GM12891 (cell line): ENCODE data around the gene NRXN3.

Experiments
- DNase-seq: peaks from one replicate; pipeline ENCODE4 v3.0.0; 2011; ENCODE audit warnings: low spot score; ENCODE audit not compliant: insufficient read length
- FAIRE-seq: peaks from 2 replicates; lab custom pipeline; 2011; peaks lifted over from hg19 to GRCh38; lab: Jason Lieb, UNC
- PAX5 ChIP-seq: IDR thresholded peaks from 2 replicates; pipeline ENCODE4 v1.6.1; 2011; ENCODE audit warnings: low read length, moderate library complexity, mild to moderate bottlenecking; ENCODE audit not compliant: insufficient read depth, severe bottlenecking
- POLR2A ChIP-seq: IDR thresholded peaks from 2 replicates; pipeline ENCODE4 v1.6.1; 2011; ENCODE audit warnings: low read depth, low read length, control low read depth
- POLR2AphosphoS5 ChIP-seq: IDR thresholded peaks from 2 replicates; pipeline ENCODE4 v1.6.1; 2011; ENCODE audit warnings: low read depth, low read length, control low read depth
- POU2F2 ChIP-seq: IDR thresholded peaks from 2 replicates; pipeline ENCODE4 v1.6.1; 2011; ENCODE audit warnings: low read depth, mild to moderate bottlenecking, control low read depth, low read length, moderate library complexity
- SPI1 ChIP-seq: IDR thresholded peaks from 2 replicates; pipeline ENCODE4 v1.6.1; 2011; ENCODE audit warnings: low read depth, low read length, control low read depth
- TAF1 ChIP-seq: IDR thresholded peaks from 2 replicates; pipeline ENCODE4 v1.6.1; 2011; ENCODE audit warnings: low read depth, low read length, control low read depth

Gene NRXN3

GRCh38 chr14:79036441-79036840 is 866.3 kb downstream of the NRXN3 start:
- no peak for DNase-seq
- no peak for TF ChIP-seq SPI1
- TF ChIP-seq POU2F2 = no peak
- TF ChIP-seq TAF1 = no peak
- TF ChIP-seq PAX5 = no peak
- TF ChIP-seq POLR2AphosphoS5 = no peak

GRCh38 chr14:79037106-79037505 is 866.9 kb downstream of the NRXN3 start:
- no peak for TF ChIP-seq POLR2A
- TF ChIP-seq PAX5 = no peak
- no peak for TF ChIP-seq SPI1
- TF ChIP-seq TAF1 = no peak
- no peak for TF ChIP-seq POU2F2
- no peak for TF ChIP-seq POLR2AphosphoS5
- DNase-seq (no peak), FAIRE-seq (no peak)

More at GRCh38 chr14:79036441-79036840, 866.3 kb downstream of the NRXN3 start:
- FAIRE-seq = no peak

- FAIRE-seq (no peak), DNase-seq (no peak)
- no peak for TF ChIP-seq POLR2AphosphoS5
- no peak for TF ChIP-seq POLR2A
- no peak for TF ChIP-seq TAF1
- TF ChIP-seq POU2F2 = no peak
- TF ChIP-seq PAX5 = no peak
- TF ChIP-seq SPI1 = no peak
These were observed 867.4 kb downstream of the NRXN3 start for GRCh38 chr14:79037593-79037992.

GRCh38 chr14:79040790-79041189 is 870.6 kb downstream of the NRXN3 start:
- FAIRE-seq (no peak), DNase-seq (no peak)
- TF ChIP-seq SPI1 (no peak), PAX5 (no peak), POLR2A (no peak), POLR2AphosphoS5 (no peak)

- DNase-seq (no peak), FAIRE-seq (no peak)
- TF ChIP-seq POLR2A (no peak), PAX5 (no peak), POU2F2 (no peak), SPI1 (no peak), TAF1 (no peak), POLR2AphosphoS5 (no peak)
These were observed 873.2 kb downstream of the NRXN3 start for GRCh38 chr14:79043194-79043889.

- TF ChIP-seq POLR2AphosphoS5 = no peak
- TF ChIP-seq SPI1 = no peak
- no peak for TF ChIP-seq POU2F2
- TF ChIP-seq TAF1 = no peak
- TF ChIP-seq POLR2A = no peak
- TF ChIP-seq PAX5 = no peak
- FAIRE-seq = no peak
- DNase-seq = no peak
These were observed 874.9 kb downstream of the NRXN3 start for GRCh38 chr14:79044894-79045624.

GRCh38 chr14:79050787-79051727 is 880.9 kb downstream of the NRXN3 start:
- TF ChIP-seq PAX5 (no peak), POLR2A (no peak), POLR2AphosphoS5 (no peak), SPI1 (no peak)
- FAIRE-seq = no peak
- DNase-seq = no peak

GRCh38 chr14:79051742-79052141 is 881.6 kb downstream of the NRXN3 start:
- TF ChIP-seq SPI1 = no peak
- TF ChIP-seq POLR2A = no peak
- no peak for TF ChIP-seq POU2F2
- no peak for TF ChIP-seq POLR2AphosphoS5
- no peak for TF ChIP-seq PAX5
- no peak for TF ChIP-seq TAF1
- DNase-seq (no peak), FAIRE-seq (no peak)

- FAIRE-seq = no peak
- no peak for TF ChIP-seq TAF1
- no peak for DNase-seq
These were observed 886.7 kb downstream of the NRXN3 start for GRCh38 chr14:79056879-79057278.

GRCh38 chr14:79057333-79057732 is 887.2 kb downstream of the NRXN3 start:
- DNase-seq = no peak
- FAIRE-seq = no peak
- no peak for TF ChIP-seq POLR2A
